KBM-7 (cell line): ENCODE data around the gene CNTLN.
"Not testable (repeated sequence)": the region's sequence is repeated elsewhere in the genome, so short reads cannot be mapped to it uniquely, and the experiment has no call there.

Experiments
- DNase-seq: peaks from one replicate; pipeline ENCODE4 v3.0.0-alpha.2; 2015
- in situ Hi-C: fragments of 300-500 bp; cut with MboI; formaldehyde crosslinking; loops from 2 replicates; pipeline ENCODE4 v1.14.3; 2020; ENCODE audit warnings: low sequenced_read_pairs, low pct_unique_long_range_greater_than_20kb, mixed read lengths

Gene CNTLN

GRCh38 chr9:17280350-17281012 is 145.6 kb downstream of the CNTLN start:
- DNase-seq = no peak
- in situ Hi-C loops = no loop called here

DNA sequence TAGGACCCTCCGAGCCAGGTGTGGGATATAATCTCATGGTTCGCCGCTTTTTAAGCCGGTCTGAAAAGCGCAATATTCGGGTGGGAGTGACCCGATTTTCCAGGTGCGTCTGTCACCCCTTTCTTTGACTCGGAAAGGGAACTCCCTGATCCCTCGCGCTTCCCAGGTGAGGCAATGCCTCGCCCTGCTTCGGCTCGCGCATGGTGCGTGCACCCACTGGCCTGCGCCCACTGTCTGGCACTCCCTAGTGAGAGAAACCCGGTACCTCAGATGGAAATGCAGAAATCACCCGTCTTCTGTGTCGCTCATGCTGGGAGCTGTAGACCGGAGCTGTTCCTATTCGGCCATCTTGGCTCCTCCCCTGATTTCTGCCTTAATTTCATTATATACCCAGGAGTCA is 155.8 kb downstream of the CNTLN start:
- in situ Hi-C loops, DNase-seq: not testable (repeated sequence)

- no peak for DNase-seq
- in situ Hi-C loops = no loop called here
Observed at GRCh38 chr9:17291766-17292165, 156.9 kb downstream of the CNTLN start.

DNA sequence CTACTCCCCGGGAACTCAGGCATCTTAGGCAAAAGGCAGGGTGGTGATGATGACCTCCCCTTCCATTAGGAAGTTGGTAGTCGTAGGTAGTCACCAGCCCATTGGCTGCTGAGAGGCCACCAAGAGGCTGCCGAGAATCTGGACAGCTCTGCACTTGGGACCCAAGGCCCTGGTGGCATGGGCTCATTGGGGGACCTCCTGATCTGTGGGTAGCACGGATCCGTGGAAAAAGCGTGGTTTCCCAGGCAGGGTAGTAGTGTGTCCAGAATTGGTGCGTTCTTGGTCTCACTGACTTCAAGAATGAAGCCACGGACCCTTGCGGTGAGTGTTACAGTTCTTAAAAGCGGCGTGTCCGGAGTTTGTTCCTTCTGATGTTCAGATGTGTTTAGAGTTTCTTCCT is 158.8 kb downstream of the CNTLN start:
- in situ Hi-C loops = no loop called here

GRCh38 chr9:17294822-17295624 is 160.2 kb downstream of the CNTLN start:
- no peak for DNase-seq
- in situ Hi-C loops = no loop called here

More for the DNA sequence above, 158.8 kb downstream of the CNTLN start:
- no peak for DNase-seq

GRCh38 chr9:17315341-17315740 is 180.5 kb downstream of the CNTLN start:
- no peak for DNase-seq
- in situ Hi-C loops = no loop called here

GRCh38 chr9:17318821-17319320 is 184.0 kb downstream of the CNTLN start:
- in situ Hi-C loops = no loop called here
- no peak for DNase-seq

- in situ Hi-C loops = no loop called here
- DNase-seq = no peak
Observed at GRCh38 chr9:17319864-17320263, 185.0 kb downstream of the CNTLN start.

GRCh38 chr9:17322882-17323864 is 188.3 kb downstream of the CNTLN start:
- in situ Hi-C loops = no loop called here
- DNase-seq = no peak

GRCh38 chr9:17328331-17328730 is 193.5 kb downstream of the CNTLN start:
- in situ Hi-C loops = no loop called here

GRCh38 chr9:17330097-17330496 is 195.3 kb downstream of the CNTLN start:
- DNase-seq = no peak
- in situ Hi-C loops = no loop called here

More at GRCh38 chr9:17328331-17328730, 193.5 kb downstream of the CNTLN start:
- no peak for DNase-seq

GRCh38 chr9:17332115-17332514 is 197.3 kb downstream of the CNTLN start:
- in situ Hi-C loops = no loop called here
- DNase-seq = no peak

- no peak for DNase-seq
- in situ Hi-C loops = no loop called here
Observed at GRCh38 chr9:17339156-17339555, 204.3 kb downstream of the CNTLN start.

DNA sequence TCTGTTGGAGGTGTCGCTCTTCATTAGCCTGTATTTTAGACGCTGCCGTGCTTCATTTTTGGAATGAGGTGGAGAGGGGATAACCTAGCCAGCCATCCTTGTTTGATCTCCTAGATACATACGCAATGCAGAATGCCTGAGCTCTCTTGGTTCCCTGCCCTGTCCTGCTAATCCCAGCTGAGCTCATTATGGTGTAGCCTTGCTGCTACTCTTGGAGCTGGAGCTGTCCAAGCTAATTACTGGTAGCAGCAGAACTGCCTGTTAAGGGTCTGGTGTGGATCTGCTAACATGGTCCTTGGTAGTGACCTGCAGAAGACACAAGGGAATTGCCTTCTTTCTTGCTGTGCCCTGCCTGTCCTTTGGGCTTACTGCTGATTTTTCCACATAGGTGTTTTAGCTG is 207.9 kb downstream of the CNTLN start:
- DNase-seq = no peak
- in situ Hi-C loops = no loop called here

- in situ Hi-C loops = no loop called here
- DNase-seq = no peak
Observed at GRCh38 chr9:17349831-17350230, 215.0 kb downstream of the CNTLN start.

- in situ Hi-C loops = not testable (repeated sequence)
Observed at GRCh38 chr9:17354006-17354405, 219.2 kb downstream of the CNTLN start.

DNA sequence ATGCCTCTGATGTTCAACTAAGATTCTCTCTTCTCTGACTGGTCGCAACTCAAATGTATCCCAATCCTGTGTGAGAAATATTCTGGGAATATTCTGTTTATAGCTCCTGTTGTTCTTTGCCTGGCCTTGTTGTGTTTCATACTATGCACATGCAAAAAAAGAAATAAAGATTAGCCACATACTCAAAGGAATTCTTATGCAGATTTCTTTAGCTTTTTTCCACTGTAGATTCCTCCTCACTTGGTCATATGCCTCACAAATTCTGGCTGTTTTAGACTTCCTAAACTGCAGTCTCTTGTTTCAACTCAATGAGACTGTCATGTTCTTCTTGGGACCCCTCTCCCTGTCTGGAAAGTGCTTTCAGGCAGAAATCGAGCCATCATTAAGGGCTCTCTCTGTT is 226.5 kb downstream of the CNTLN start:
- in situ Hi-C loops = no loop called here
- DNase-seq = no peak

More at GRCh38 chr9:17354006-17354405, 219.2 kb downstream of the CNTLN start:
- DNase-seq = not testable (repeated sequence)

GRCh38 chr9:17367035-17367434 is 232.2 kb downstream of the CNTLN start:
- in situ Hi-C loops = no loop called here
- no peak for DNase-seq

DNA sequence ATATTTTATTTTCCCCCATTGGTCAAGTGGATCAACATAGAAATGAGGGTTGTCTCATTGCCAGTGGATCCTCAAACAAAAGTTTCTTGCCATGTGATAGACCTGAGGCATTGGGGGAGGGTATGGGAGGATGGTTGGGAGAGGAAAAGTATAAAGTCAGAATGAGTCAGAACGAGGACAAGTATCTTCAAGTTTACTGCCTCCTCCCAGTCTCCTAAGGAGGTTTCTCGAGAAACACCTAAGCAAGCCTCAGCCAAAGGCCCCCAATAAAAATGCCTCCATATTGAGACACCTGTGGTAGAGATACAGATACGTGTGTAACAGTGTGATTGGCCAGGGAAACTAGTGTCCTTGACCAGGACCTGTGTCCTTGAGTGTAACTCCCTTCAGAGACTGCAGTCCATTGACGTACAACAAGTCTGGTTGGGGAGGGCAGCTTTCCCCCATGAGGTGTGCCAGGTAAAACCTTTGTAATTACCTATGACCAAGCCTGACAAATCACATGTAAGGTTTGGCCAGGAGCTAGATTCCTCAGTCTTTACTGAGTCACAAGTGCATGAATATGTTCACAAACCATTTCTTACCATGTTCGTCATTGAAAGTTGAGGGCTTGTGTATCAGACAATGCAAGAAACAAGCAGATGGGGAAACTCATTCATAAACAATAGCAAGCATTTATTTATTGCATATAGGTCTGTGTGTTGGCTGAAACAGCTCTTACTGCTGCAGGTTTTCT is 245.5 kb downstream of the CNTLN start:
- DNase-seq = no peak
- in situ Hi-C loops = no loop called here
